Ishikawa (cell line): Measurements from ENCODE around the gene MPO.

ENCODE experiments used
- CEBPB ChIP-seq: IDR thresholded peaks from 2 replicates; pipeline ENCODE4 v1.6.1; 2012
- CREB1 ChIP-seq: IDR thresholded peaks from 2 replicates; pipeline ENCODE4 v1.6.1; 2012; ENCODE audit warnings: low read depth
- EGR1 ChIP-seq: IDR thresholded peaks from 2 replicates; pipeline ENCODE4 v1.6.1; 2012
- EP300 ChIP-seq: IDR thresholded peaks from 2 replicates; pipeline ENCODE4 v1.6.1; 2012; ENCODE audit warnings: borderline replicate concordance
- FOXM1 ChIP-seq: IDR thresholded peaks from 2 replicates; pipeline ENCODE4 v1.6.1; 2012; ENCODE audit warnings: low read depth, borderline replicate concordance
- NFIC ChIP-seq: IDR thresholded peaks from 2 replicates; pipeline ENCODE4 v1.6.1; 2012
- RAD21 ChIP-seq: IDR thresholded peaks from 2 replicates; pipeline ENCODE4 v1.6.1; 2012; ENCODE audit warnings: low read depth
- TAF1 ChIP-seq: IDR thresholded peaks from 2 replicates; pipeline ENCODE4 v1.6.1; 2012; ENCODE audit warnings: low read depth, mild to moderate bottlenecking
- TCF12 ChIP-seq: IDR thresholded peaks from 2 replicates; pipeline ENCODE4 v1.6.1; 2012; ENCODE audit warnings: low read depth
- TEAD4 ChIP-seq: IDR thresholded peaks from 2 replicates; pipeline ENCODE4 v1.6.1; 2012
- USF1 ChIP-seq: IDR thresholded peaks from 2 replicates; pipeline ENCODE4 v1.6.1; 2012
- YY1 ChIP-seq: IDR thresholded peaks from 2 replicates; pipeline ENCODE4 v1.6.1; 2012; ENCODE audit warnings: low read depth
- ZBTB7A ChIP-seq: IDR thresholded peaks from 2 replicates; pipeline ENCODE4 v1.6.1; 2012; ENCODE audit warnings: low read depth
- TF ChIP-seq, protein P1 (sequence below): IDR thresholded peaks from 2 replicates; pipeline ENCODE4 v1.6.1; 2012; ENCODE audit warnings: low read depth, mild to moderate bottlenecking
- TF ChIP-seq, protein P2 (sequence below): IDR thresholded peaks from 2 replicates; pipeline ENCODE4 v1.6.1; 2012

Gene MPO

DNA sequence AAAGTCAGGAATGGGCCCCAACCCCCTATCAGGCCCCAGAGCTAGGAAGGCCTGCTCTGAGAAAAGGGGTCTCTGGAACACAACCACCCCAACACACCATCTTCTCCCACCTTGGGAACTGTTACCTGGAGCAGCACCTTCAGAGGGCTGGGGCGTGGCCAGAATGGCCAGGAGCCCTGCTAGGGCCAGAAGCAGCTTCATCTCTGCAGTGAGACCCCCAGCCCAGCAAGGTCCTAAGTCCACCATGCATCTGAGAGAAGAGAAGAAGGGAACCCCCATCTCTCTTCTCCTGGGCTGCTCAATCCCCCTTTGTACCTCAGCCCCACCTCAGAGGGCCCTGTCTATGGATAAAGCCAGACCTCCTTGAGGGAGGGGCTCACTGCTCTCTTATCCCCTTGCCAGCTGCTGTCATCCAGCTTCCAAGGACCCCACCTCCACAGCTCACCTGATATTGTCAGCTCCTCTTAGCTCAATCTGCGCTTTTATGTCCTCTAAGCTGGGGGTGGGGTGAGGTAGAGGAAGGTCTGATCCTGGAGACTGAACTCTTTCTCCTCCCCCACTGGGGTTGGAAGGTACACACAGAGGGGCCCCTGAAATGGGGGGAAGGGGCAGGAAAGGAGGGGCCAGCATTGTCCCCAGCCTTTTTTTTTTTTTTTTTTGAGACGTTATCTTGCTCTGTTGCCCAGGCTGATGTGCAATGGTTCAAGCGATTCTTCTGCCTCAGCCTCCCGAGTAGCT, at the start of gene MPO:
Gene MPO, minus strand, starts transcription at position 456 of the 738 bp plus-strand sequence. Its CDS starts 177 bp downstream, at position 279.
- no peak for TF ChIP-seq NFIC
- no peak for TF ChIP-seq CREB1
- TF ChIP-seq USF1, result no peak
- no peak for TF ChIP-seq RAD21
- no peak for TF ChIP-seq YY1
- no peak for TF ChIP-seq TAF1
- no peak for TF ChIP-seq EGR1
- TF ChIP-seq CEBPB, result no peak
- TF ChIP-seq EP300, result no peak
- no peak for TF ChIP-seq ZBTB7A
- TF ChIP-seq TEAD4, result no peak
- no peak for TF ChIP-seq FOXM1
- TF ChIP-seq, protein P1, sequence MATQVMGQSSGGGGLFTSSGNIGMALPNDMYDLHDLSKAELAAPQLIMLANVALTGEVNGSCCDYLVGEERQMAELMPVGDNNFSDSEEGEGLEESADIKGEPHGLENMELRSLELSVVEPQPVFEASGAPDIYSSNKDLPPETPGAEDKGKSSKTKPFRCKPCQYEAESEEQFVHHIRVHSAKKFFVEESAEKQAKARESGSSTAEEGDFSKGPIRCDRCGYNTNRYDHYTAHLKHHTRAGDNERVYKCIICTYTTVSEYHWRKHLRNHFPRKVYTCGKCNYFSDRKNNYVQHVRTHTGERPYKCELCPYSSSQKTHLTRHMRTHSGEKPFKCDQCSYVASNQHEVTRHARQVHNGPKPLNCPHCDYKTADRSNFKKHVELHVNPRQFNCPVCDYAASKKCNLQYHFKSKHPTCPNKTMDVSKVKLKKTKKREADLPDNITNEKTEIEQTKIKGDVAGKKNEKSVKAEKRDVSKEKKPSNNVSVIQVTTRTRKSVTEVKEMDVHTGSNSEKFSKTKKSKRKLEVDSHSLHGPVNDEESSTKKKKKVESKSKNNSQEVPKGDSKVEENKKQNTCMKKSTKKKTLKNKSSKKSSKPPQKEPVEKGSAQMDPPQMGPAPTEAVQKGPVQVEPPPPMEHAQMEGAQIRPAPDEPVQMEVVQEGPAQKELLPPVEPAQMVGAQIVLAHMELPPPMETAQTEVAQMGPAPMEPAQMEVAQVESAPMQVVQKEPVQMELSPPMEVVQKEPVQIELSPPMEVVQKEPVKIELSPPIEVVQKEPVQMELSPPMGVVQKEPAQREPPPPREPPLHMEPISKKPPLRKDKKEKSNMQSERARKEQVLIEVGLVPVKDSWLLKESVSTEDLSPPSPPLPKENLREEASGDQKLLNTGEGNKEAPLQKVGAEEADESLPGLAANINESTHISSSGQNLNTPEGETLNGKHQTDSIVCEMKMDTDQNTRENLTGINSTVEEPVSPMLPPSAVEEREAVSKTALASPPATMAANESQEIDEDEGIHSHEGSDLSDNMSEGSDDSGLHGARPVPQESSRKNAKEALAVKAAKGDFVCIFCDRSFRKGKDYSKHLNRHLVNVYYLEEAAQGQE, result no peak
- no peak for TF ChIP-seq TCF12
- TF ChIP-seq, protein P2, sequence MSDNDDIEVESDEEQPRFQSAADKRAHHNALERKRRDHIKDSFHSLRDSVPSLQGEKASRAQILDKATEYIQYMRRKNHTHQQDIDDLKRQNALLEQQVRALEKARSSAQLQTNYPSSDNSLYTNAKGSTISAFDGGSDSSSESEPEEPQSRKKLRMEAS, result no peak

DNA sequence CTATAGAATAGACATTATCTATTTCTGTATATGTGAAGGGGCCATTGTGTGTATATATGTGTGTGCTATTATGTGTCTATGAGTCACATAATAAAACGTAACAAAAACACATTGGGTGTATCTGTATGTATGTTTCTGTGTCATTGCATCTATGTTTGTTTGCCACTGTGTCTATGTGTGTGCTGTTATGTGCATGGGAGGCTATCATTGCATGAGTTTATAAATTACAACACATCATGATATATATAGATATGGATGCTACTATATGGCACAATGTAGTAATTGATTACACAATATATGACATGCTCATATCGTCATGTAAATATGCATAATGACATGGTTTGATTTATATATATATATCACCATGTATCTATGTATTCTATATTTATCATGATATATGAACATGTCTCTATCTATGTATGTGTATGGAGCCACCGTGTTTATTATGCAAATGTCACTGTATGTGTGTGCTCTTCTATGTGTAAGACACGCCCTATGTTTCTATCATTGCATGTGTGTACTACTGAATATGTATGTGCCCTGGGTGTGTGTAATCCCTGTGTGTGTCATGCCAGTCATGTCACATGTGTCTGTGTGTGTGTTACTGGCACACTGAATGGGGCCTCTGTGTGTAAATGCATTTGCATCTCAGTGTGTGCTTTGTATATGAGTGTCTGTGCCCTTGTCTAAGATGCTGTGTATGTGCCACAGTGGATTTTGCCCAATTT, 49.2 kb upstream of the MPO start:
- TF ChIP-seq, protein P2, result no peak
- TF ChIP-seq TEAD4 (no peak), TAF1 (no peak), CREB1 (no peak), USF1 (no peak), NFIC (no peak), YY1 (no peak), ZBTB7A (no peak), EGR1 (no peak), RAD21 (no peak), FOXM1 (no peak), EP300 (no peak), TCF12 (no peak), CEBPB (no peak)
- TF ChIP-seq, protein P1, result no peak

DNA sequence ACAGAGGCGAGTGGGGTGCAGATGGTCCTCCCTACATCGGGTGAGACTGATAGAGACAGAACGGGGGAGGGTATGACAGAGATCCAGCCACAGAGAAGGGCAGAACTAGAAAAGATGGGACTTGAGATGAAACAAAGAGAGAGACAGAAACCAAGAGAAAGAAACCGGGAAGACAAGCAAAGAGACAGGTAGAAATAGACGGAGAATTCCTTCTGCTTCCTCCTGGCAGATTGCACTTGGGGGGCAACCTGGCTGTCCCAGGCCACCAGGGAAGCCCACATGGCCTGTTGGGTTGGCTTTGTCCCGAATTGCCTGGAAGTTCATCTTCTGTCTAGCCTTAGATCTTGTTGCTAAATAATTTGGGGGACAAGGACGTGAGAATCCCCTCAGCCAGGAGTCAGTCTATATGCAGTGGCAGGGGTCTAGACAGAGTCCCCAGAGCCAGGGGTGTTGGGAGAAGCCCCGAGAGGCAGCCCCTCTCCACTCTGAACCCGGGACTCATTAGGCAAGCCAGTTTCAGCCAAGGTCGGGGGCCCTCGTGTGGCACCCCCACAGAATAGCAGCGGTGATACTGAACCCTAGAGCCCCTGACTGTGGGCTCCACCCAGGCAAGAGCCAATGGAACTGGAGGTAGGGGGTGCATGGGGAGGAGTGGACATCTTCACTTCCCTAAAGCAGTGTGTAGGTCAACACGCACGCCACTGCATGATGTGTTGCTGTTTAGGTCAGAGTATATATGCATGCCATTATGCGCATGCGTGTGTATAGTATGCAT, 48.5 kb upstream of the MPO start:
- TF ChIP-seq EGR1 (no peak), TEAD4 (no peak), YY1 (no peak), USF1 (no peak), TCF12 (no peak), FOXM1 (no peak), RAD21 (no peak), CREB1 (no peak), NFIC (no peak), CEBPB (no peak), EP300 (no peak), TAF1 (no peak), ZBTB7A (no peak)
- TF ChIP-seq, protein P2, result no peak
- TF ChIP-seq, protein P1, result no peak
